Stimulated activated naive CD8-positive, alpha-beta T cell treated with anti-CD3 and anti-CD28 coated beads, Interleukin-15, Interleukin-2, amounts not matched to agents 100 ng/mL and 50 ng/mL, for 24 hours (primary cell): Measurements from ENCODE around the gene RBMS3.
"Not testable (repeated sequence)": the region's sequence is repeated elsewhere in the genome, so short reads cannot be mapped to it uniquely, and the experiment has no call there.

Experiments
- H3K27ac Mint-ChIP-seq: one replicate; pipeline ENCODE4 v1.8.0; 2021; ENCODE audit warnings: mild to moderate bottlenecking, mixed read lengths
- H3K27me3 Mint-ChIP-seq: one replicate; pipeline ENCODE4 v1.8.0; 2021; ENCODE audit warnings: mixed read lengths
- H3K36me3 Mint-ChIP-seq: one replicate; pipeline ENCODE4 v1.8.0; 2021; ENCODE audit warnings: low read depth, mixed read lengths
- H3K4me1 Mint-ChIP-seq: one replicate; pipeline ENCODE4 v1.8.0; 2021; ENCODE audit warnings: low read depth, mixed read lengths
- H3K4me3 Mint-ChIP-seq: one replicate; pipeline ENCODE4 v1.8.0; 2021; ENCODE audit warnings: mild to moderate bottlenecking, mixed read lengths
- H3K9me3 Mint-ChIP-seq: one replicate; pipeline ENCODE4 v1.8.0; 2021; ENCODE audit warnings: mixed read lengths

The RBMS3 gene

DNA sequence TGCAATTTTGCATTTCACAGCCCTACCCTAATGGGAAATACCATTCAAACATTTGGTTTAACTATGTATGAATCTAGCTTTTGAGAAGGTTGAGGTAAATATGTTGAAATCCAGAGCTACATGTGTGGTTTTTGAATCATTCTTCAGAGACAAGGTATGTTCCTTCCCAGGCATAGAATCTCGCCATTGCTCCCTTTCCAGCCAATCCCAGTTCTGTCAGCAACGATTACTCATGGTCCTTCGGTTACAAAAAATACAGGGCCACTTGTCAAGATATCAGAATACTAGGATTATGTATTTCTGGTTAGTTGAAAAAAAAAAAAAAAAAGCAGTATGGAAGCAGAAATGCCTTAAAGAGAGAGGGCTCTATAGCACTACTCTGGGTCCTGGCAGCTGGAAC is 182.4 kb downstream of the RBMS3 start:
- no peaks in the 10 kb centered on the region for H3K27me3 Mint-ChIP-seq
- H3K4me3 Mint-ChIP-seq, result no peak overlapping the region
- H3K9me3 Mint-ChIP-seq, result no peaks in the 10 kb centered on the region
- no peak overlapping the region for H3K27ac Mint-ChIP-seq
- no peaks in the 10 kb centered on the region for H3K36me3 Mint-ChIP-seq
- H3K4me1 Mint-ChIP-seq, result no peaks in the 10 kb centered on the region

- no peak overlapping the region for H3K4me3 Mint-ChIP-seq
- H3K4me1 Mint-ChIP-seq, result no peaks in the 10 kb centered on the region
- H3K9me3 Mint-ChIP-seq, result no peaks in the 10 kb centered on the region
- H3K36me3 Mint-ChIP-seq, result no peaks in the 10 kb centered on the region
- no peaks in the 10 kb centered on the region for H3K27me3 Mint-ChIP-seq
- no peak overlapping the region for H3K27ac Mint-ChIP-seq
Measured at GRCh38 chr3:29465836-29466235, 185.0 kb downstream of the RBMS3 start.

DNA sequence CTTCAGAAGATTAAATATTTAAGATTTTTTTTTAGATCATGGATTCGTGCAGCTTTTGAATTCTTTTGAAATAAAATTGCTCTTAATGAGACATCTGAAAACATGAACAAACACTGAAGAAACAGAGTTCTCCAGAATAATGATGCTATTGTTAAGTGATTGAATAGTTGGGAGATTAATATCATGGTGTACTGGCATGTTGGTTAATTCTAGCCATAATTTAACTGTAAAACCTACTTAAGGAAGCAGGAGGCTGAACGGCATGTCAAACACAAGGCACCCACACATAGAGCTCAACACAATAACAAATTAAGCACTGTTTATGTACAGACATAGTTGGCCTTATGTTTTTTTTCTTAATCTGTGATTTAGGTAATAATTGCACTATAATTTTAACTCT is 185.6 kb downstream of the RBMS3 start:
- Mint-ChIP-seq H3K4me1 (no peaks in the 10 kb centered on the region), H3K36me3 (no peaks in the 10 kb centered on the region), H3K9me3 (no peaks in the 10 kb centered on the region), H3K27me3 (no peaks in the 10 kb centered on the region), H3K27ac (no peak overlapping the region), H3K4me3 (no peak overlapping the region)

DNA sequence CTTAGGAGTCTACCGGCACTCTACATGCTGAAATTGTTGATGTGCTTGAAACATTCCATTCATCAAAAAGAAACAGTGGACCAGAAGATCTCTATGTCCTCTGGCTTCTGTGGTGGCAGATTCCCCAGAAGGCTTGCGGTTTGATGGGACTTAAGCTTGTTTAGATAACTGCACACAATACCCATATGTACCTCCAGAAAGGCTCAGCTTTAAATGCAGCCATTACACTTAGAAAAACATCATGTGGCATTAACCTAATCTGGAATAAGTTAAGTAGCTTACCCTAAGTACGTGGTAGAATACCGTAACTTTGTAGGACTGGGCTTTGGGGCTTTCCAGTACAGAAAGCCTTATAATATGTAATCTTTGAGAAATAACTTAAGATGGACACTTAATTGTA is 187.3 kb downstream of the RBMS3 start:
- no peaks in the 10 kb centered on the region for H3K27me3 Mint-ChIP-seq
- no peak overlapping the region for H3K4me3 Mint-ChIP-seq
- H3K27ac Mint-ChIP-seq, result no peak overlapping the region
- H3K36me3 Mint-ChIP-seq, result no peaks in the 10 kb centered on the region
- no peaks in the 10 kb centered on the region for H3K9me3 Mint-ChIP-seq
- no peaks in the 10 kb centered on the region for H3K4me1 Mint-ChIP-seq

GRCh38 chr3:29473481-29474170 is 192.8 kb downstream of the RBMS3 start:
- H3K4me1 Mint-ChIP-seq, H3K4me3 Mint-ChIP-seq, H3K9me3 Mint-ChIP-seq, H3K27ac Mint-ChIP-seq, H3K27me3 Mint-ChIP-seq, H3K36me3 Mint-ChIP-seq: not testable (repeated sequence)

- H3K9me3 Mint-ChIP-seq, result no peaks in the 10 kb centered on the region
- H3K4me1 Mint-ChIP-seq, result no peaks in the 10 kb centered on the region
- H3K27me3 Mint-ChIP-seq, result no peaks in the 10 kb centered on the region
- no peak overlapping the region for H3K4me3 Mint-ChIP-seq
- no peaks in the 10 kb centered on the region for H3K36me3 Mint-ChIP-seq
- no peak overlapping the region for H3K27ac Mint-ChIP-seq
Measured at GRCh38 chr3:29475305-29475840, 194.5 kb downstream of the RBMS3 start.

- no peak overlapping the region for H3K27ac Mint-ChIP-seq
- no peaks in the 10 kb centered on the region for H3K9me3 Mint-ChIP-seq
- no peak overlapping the region for H3K4me3 Mint-ChIP-seq
- H3K36me3 Mint-ChIP-seq, result no peaks in the 10 kb centered on the region
- no peaks in the 10 kb centered on the region for H3K27me3 Mint-ChIP-seq
- no peaks in the 10 kb centered on the region for H3K4me1 Mint-ChIP-seq
Measured at GRCh38 chr3:29475854-29476253, 195.0 kb downstream of the RBMS3 start.

DNA sequence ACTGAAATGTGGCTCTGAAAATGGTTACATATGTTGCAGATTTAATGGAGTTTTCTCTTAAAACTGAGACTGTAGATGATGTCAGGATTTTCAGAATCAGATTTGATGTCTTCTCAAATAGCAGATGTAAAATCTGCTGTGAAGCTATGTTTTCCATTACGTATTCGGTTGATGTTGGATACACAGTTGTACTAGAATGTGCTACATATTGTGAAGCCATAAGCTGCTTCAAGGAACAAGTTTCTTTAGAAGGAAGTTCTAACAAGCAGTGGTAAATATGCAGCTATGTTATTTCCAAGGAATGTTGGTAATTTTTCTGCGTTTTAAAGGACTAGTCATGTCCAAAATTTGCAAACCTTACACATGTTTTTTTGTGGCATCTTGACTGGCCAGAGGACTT is 197.7 kb downstream of the RBMS3 start:
- Mint-ChIP-seq H3K36me3 (no peaks in the 10 kb centered on the region), H3K27me3 (no peaks in the 10 kb centered on the region), H3K4me3 (no peak overlapping the region), H3K9me3 (no peaks in the 10 kb centered on the region), H3K27ac (no peak overlapping the region), H3K4me1 (no peaks in the 10 kb centered on the region)

DNA sequence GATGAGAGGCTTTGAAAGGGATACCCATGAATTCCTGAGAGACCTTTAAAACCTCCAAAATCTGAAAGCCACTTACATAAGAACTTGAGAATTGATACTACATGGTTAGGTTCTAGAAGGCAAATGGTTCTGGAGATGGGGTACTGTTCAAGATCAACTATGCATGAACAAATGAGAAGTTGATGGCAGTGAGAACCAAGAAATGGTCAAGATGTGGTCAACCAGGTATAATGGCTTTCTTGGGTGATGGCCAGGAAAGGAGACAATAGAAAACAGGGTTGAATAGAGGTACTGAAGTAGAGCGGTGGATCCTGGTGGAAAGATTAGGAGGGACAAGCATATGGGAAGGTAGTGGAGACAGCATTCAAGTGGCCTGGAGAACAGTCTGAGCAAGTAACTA is 200.4 kb downstream of the RBMS3 start:
- H3K27ac Mint-ChIP-seq, result no peak overlapping the region
- no peaks in the 10 kb centered on the region for H3K27me3 Mint-ChIP-seq
- H3K36me3 Mint-ChIP-seq, result no peaks in the 10 kb centered on the region
- H3K4me3 Mint-ChIP-seq, result no peak overlapping the region
- H3K9me3 Mint-ChIP-seq, result no peaks in the 10 kb centered on the region
- no peaks in the 10 kb centered on the region for H3K4me1 Mint-ChIP-seq

DNA sequence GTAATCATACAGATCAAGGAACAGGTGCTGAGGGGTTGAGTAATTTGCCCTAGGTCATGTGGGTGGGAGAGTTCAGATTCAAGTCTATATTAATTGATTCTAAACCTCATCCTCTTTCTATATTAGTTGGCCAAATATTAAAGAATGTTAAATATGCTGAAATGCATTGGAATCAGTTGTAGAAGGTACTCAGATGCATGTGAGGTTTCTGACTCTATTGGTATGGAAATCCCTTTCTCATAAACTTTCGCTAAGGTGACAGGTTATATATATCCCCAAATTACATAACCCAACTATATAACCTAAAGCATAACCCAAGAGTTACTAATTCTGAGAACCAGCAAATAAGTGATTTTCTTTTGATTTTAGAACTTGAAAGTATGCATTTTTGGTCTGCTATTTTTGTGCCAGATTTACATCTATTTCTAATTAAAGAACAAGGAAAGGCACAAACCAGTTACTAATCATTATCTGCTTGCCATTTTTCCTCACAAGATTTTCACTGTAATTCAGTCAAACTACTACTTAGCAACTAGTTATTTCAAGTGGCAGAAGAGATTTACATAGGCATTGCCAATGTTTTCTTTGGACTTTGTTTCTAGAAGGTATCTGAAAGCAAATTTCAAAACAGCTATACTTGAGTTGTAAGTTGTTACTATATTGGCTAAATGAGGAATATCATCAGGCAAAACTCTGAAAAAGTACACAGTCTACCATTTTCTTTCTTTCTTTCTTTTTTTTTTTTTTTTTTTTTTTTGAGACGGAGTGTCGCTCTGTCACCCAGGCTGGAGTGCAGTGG is 201.3 kb downstream of the RBMS3 start:
- no peak overlapping the region for H3K27ac Mint-ChIP-seq
- H3K36me3 Mint-ChIP-seq, result no peaks in the 10 kb centered on the region
- no peaks in the 10 kb centered on the region for H3K4me1 Mint-ChIP-seq
- no peaks in the 10 kb centered on the region for H3K27me3 Mint-ChIP-seq
- no peaks in the 10 kb centered on the region for H3K9me3 Mint-ChIP-seq
- no peak overlapping the region for H3K4me3 Mint-ChIP-seq

DNA sequence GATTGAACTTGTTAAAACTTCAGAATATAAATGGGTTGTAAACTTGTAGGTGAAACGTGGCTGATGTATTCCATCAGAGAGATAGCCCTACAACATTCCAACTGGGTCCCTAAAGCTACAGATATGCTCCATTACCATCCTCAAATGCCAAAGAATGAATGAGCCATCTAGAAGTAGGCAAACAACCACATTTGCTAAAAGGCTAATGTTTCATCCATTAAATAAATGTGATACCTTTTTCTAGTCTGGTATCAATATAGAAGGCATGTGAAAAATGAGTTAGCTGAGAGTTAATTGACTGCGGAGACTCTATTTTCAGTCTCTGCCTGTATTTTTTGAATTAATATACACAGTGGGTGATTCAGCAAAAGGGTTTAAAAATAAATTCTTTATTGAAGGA is 203.8 kb downstream of the RBMS3 start:
- Mint-ChIP-seq H3K9me3 (no peaks in the 10 kb centered on the region), H3K27me3 (no peaks in the 10 kb centered on the region), H3K27ac (no peak overlapping the region), H3K4me3 (no peak overlapping the region), H3K4me1 (no peaks in the 10 kb centered on the region), H3K36me3 (no peaks in the 10 kb centered on the region)

DNA sequence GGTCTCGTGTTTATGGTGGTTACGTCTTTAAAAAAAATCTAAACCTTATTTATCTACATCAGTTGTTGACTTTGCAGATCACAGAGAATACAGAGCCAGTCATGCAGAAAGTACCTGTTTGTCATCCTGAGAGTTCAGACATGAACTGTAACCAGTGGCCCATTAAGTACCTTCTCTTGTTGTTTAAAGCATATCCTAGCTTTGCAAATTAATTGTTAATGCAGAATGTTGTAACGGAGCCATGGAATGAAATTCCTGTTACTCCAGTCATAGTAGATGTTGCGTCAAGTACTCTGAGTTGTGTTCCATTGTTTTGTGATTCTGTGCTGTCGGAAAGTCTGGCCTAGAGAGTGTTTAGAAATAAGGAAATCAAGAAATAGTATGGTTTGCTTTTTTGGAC is 205.2 kb downstream of the RBMS3 start:
- Mint-ChIP-seq H3K36me3 (no peaks in the 10 kb centered on the region), H3K9me3 (no peaks in the 10 kb centered on the region), H3K4me1 (no peaks in the 10 kb centered on the region), H3K4me3 (no peak overlapping the region), H3K27ac (no peak overlapping the region), H3K27me3 (no peaks in the 10 kb centered on the region)

GRCh38 chr3:29486917-29487316 is 206.0 kb downstream of the RBMS3 start:
- H3K36me3 Mint-ChIP-seq, result no peaks in the 10 kb centered on the region
- H3K27ac Mint-ChIP-seq, result no peak overlapping the region
- H3K4me1 Mint-ChIP-seq, result no peaks in the 10 kb centered on the region
- no peaks in the 10 kb centered on the region for H3K9me3 Mint-ChIP-seq
- H3K4me3 Mint-ChIP-seq, result no peak overlapping the region
- H3K27me3 Mint-ChIP-seq, result no peaks in the 10 kb centered on the region

GRCh38 chr3:29488922-29489321 is 208.1 kb downstream of the RBMS3 start:
- Mint-ChIP-seq H3K36me3 (no peaks in the 10 kb centered on the region), H3K4me1 (no peaks in the 10 kb centered on the region), H3K27ac (no peak overlapping the region), H3K9me3 (peaks cover 3% of the 10 kb centered on the region), H3K27me3 (no peaks in the 10 kb centered on the region), H3K4me3 (no peak overlapping the region)

- no peaks in the 10 kb centered on the region for H3K27me3 Mint-ChIP-seq
- H3K4me3 Mint-ChIP-seq, result no peak overlapping the region
- no peaks in the 10 kb centered on the region for H3K36me3 Mint-ChIP-seq
- no peaks in the 10 kb centered on the region for H3K4me1 Mint-ChIP-seq
- no peak overlapping the region for H3K27ac Mint-ChIP-seq
- peaks cover 8% of the 10 kb centered on the region for H3K9me3 Mint-ChIP-seq
Measured at GRCh38 chr3:29493109-29493508, 212.2 kb downstream of the RBMS3 start.
